NCI-H1105 treated with DMSO at 0.1 percent for 48 hours (cell line): ENCODE results near the gene TNFAIP2.

Experiments used
- DNase-seq: peaks from one replicate; lab custom pipeline; 2025; lab: John Stamatoyannopoulos, UW

Gene TNFAIP2

GRCh38 chr14:103093856-103094405 lies 29.3 kb upstream of the TNFAIP2 start:
- no peak for DNase-seq

GRCh38 chr14:103094406-103095209 lies 28.7 kb upstream of the TNFAIP2 start, which contains the start of gene EXOC3L4:
Gene EXOC3L4 (plus strand): TSS chr14:103094725. CDS start chr14:103100220, 5,495 bp downstream.
- DNase-seq: no peak

- DNase-seq: no peak
Observed at GRCh38 chr14:103095210-103095778, 28.0 kb upstream of the TNFAIP2 start.

- DNase-seq: no peak
Observed at GRCh38 chr14:103096387-103096786, 26.9 kb upstream of the TNFAIP2 start.

GRCh38 chr14:103097244-103097993 lies 25.8 kb upstream of the TNFAIP2 start:
- no peak for DNase-seq

- no peak for DNase-seq
Observed at GRCh38 chr14:103097994-103098957, 25.0 kb upstream of the TNFAIP2 start.

- DNase-seq: no peak
Observed at GRCh38 chr14:103099081-103099732, 24.1 kb upstream of the TNFAIP2 start.

- no peak for DNase-seq
Observed at GRCh38 chr14:103099733-103100280, 23.5 kb upstream of the TNFAIP2 start.

GRCh38 chr14:103100281-103101121 lies 22.8 kb upstream of the TNFAIP2 start:
- no peak for DNase-seq

GRCh38 chr14:103101257-103101962 lies 21.9 kb upstream of the TNFAIP2 start:
- no peak for DNase-seq

- no peak for DNase-seq
Observed at GRCh38 chr14:103101963-103102688, 21.1 kb upstream of the TNFAIP2 start.

- DNase-seq: no peak
Observed at GRCh38 chr14:103102689-103103260, 20.5 kb upstream of the TNFAIP2 start.

- peak; percentile 70 for DNase-seq
Observed at GRCh38 chr14:103103461-103104388, 19.5 kb upstream of the TNFAIP2 start.

GRCh38 chr14:103104389-103104653 lies 18.9 kb upstream of the TNFAIP2 start:
- DNase-seq: no peak

- DNase-seq: peak; percentile 75
Observed at GRCh38 chr14:103104654-103105452, 18.4 kb upstream of the TNFAIP2 start.

GRCh38 chr14:103105580-103106150 lies 17.6 kb upstream of the TNFAIP2 start:
- peak; percentile 30 for DNase-seq
